ENCODE measurements around the gene HEXIM2.

HEXIM2 gene

GRCh38 chr17:45143767-45144198 lies 17.9 kb upstream of the HEXIM2 start:
- DNase-seq (ENCODE audit: low read depth in 3 of 3, low spot score in 1 of 3), result no peak

- DNase-seq (ENCODE audit: low read depth in 3 of 3, low spot score in 1 of 3), result no peak
Observed at GRCh38 chr17:45144199-45145034, 17.3 kb upstream of the HEXIM2 start.

GRCh38 chr17:45145035-45145389 lies 16.7 kb upstream of the HEXIM2 start:
- no peak for DNase-seq (ENCODE audit: low read depth in 3 of 3, low spot score in 1 of 3)

GRCh38 chr17:45146166-45146565 lies 15.5 kb upstream of the HEXIM2 start:
- no peak for DNase-seq (ENCODE audit: low read depth in 3 of 3, low spot score in 1 of 3)

GRCh38 chr17:45146592-45146889 lies 15.1 kb upstream of the HEXIM2 start:
- DNase-seq (ENCODE audit: low read depth in 3 of 3, low spot score in 1 of 3), result no peak

- no peak for DNase-seq (ENCODE audit: low read depth in 3 of 3, low spot score in 1 of 3)
Observed at GRCh38 chr17:45146890-45147580, 14.6 kb upstream of the HEXIM2 start.

GRCh38 chr17:45147581-45148182 lies 14.0 kb upstream of the HEXIM2 start:
- DNase-seq (ENCODE audit: low read depth in 3 of 3, low spot score in 1 of 3), result peak; percentile 41 to 65 (median 55)

GRCh38 chr17:45148183-45149036 lies 13.3 kb upstream of the HEXIM2 start, which contains the start of gene HEXIM1:
HEXIM1 (plus strand) TSS chr17:45148475; CDS start chr17:45149191, 716 bp downstream.
- peak; percentile 98 to 99 (median 98) for DNase-seq (ENCODE audit: low read depth in 3 of 3, low spot score in 1 of 3)

- peak in 2 of 3 donors; percentile 38 to 65 for DNase-seq (ENCODE audit: low read depth in 3 of 3, low spot score in 1 of 3)
Observed at GRCh38 chr17:45149037-45149668, 12.5 kb upstream of the HEXIM2 start.

GRCh38 chr17:45149669-45150664 lies 11.7 kb upstream of the HEXIM2 start:
- DNase-seq (ENCODE audit: low read depth in 3 of 3, low spot score in 1 of 3), result peak in 1 of 3 donors; percentile 35

- no peak for DNase-seq (ENCODE audit: low read depth in 3 of 3, low spot score in 1 of 3)
Observed at GRCh38 chr17:45150911-45151809, 10.5 kb upstream of the HEXIM2 start.

- DNase-seq (ENCODE audit: low read depth in 3 of 3, low spot score in 1 of 3), result no peak
Observed at GRCh38 chr17:45155029-45155428, 6.6 kb upstream of the HEXIM2 start.

- no peak for DNase-seq (ENCODE audit: low read depth in 3 of 3, low spot score in 1 of 3)
Observed at GRCh38 chr17:45155483-45155882, 6.2 kb upstream of the HEXIM2 start.

GRCh38 chr17:45156242-45156641 lies 5.4 kb upstream of the HEXIM2 start:
- DNase-seq (ENCODE audit: low read depth in 3 of 3, low spot score in 1 of 3), result no peak

- peak in 2 of 3 donors; percentile 29 to 52 for DNase-seq (ENCODE audit: low read depth in 3 of 3, low spot score in 1 of 3)
Observed at GRCh38 chr17:45160447-45161287, 1.0 kb upstream of the HEXIM2 start.

- DNase-seq (ENCODE audit: low read depth in 3 of 3, low spot score in 1 of 3), result no peak
Observed at GRCh38 chr17:45162025-45162687, 481 bp downstream of the HEXIM2 start.

GRCh38 chr17:45164734-45165269 lies 3.1 kb downstream of the HEXIM2 start:
- no peak for DNase-seq (ENCODE audit: low read depth in 3 of 3, low spot score in 1 of 3)
